Glomerular visceral epithelial cell (primary cell): ENCODE measurements around the gene ARMCX1.
"Not testable (repeated sequence)": the region's sequence is repeated elsewhere in the genome, so short reads cannot be mapped to it uniquely, and the experiment has no call there.

Experiments
- DNase-seq: peaks from one replicate; pipeline ENCODE4 v3.0.0-alpha.2; 2016; ENCODE audit errors: extremely low spot score

Gene ARMCX1

DNA sequence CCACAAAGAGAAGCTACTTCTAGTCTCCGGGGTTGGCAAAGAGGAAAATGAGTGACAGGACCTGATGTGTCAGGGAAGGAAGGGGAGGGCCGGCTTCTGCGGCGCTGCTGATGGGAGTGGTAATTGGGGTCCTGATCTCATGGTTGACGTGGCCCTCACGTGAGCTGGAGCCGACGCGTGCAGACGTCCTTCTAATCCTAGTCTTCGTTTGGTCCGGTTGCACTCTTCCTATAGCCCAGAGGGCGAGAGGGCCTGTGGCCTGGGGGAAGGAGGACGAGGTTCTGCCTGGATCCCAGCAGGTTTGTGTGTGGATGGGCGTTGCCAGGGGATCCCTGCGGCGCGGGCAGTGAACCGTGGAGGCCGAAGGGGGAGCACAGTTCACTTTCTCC is at the start of gene ARMCX1:
ARMCX1 (plus strand) TSS at position 186 of the 389 bp plus-strand sequence. CDS start 2,384 bp downstream, outside the sequence.
- peak; percentile 65 for DNase-seq

DNA sequence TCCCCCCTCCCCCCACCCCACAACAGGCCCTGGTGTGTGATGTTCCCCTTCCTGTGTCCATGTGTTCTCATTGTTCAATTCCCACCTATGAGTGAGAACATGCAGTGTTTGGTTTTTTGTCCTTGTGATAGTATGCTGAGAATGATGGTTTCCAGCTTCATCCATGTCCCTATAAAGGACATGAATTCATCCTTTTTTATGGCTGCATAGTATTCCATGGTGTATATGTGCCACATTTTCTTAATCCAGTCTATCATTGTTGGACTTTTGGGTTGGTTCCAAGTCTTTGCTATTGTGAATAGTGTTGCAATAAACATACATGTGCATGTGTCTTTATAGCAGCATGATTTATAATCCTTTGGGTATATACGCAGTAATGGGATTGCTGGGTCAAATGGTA is 47.4 kb upstream of the ARMCX1 start:
- not testable (repeated sequence) for DNase-seq

DNA sequence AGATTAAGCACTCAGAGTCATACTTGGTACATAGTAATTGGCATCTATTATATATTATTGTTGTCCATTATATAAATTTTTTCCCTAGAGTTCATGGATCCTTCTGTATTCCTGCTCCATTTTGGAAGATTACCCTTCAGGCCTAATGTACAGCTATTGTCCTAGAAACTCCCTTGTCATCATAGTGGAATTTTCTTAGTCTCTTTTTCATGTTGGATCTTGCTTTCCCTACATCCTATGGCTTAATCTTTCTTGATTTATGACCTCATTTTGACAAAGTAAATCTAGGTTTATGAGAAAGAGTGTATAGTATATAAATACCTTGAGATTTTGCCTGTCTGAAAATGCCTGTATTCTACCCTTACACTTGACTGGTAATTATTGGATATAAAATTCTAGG is 43.0 kb upstream of the ARMCX1 start:
- DNase-seq: no peak

DNA sequence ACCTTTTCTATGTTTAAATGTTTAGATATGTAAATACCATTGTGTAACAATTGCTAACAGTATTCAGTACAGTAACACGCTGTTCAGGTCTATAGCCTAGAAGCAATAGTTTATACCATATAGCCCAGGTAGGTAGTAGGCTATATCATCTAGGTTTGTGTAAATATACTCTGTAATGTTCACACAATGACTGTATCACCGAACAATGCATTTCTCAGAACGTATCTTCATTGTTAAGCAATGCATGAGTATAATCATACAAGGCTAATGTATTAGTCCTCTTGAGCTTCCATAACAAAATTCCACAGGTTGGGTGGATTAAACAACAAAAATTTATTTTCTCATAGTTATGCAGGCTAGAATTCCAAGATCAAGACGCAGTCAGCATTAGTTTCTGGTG is 42.4 kb upstream of the ARMCX1 start:
- DNase-seq: no peak

DNA sequence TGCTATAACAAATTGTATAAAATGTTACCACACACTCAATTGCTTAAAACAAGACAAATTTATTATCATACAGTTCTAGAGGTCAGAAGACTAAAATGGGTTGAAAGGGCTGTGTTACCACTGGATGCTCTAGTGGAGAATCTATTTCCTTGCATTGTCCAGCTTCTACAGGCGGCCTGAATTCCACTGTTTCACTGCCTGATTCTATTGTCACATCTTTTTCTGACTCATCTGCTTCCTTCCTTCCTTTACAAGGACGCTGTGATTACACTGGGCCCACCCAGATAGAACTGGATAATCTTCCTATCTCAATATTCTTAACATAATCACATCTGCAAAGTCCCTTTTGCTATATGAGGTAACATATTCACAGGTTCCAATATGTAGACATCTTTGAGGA is 19.4 kb upstream of the ARMCX1 start:
- no peak for DNase-seq

DNA sequence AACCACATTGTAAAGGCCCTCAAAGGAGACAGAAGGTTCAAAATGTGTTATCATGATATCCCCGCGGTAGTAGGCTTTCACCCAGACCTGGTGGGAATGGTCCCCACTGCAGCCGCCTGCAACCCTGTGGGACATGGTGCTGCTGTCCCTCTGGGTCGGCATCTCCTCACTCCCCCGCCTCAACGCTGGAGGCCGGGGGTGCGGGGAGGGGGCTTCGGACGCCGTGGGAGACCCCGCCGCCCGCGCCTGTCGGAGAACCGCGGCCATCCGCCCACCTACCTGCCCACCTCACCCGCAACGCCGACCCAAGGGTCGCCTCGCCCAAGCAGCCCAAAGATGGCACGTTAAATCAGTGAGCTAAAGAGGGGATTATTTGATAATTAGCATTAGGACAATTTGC is 11.2 kb upstream of the ARMCX1 start:
- DNase-seq: no peak

DNA sequence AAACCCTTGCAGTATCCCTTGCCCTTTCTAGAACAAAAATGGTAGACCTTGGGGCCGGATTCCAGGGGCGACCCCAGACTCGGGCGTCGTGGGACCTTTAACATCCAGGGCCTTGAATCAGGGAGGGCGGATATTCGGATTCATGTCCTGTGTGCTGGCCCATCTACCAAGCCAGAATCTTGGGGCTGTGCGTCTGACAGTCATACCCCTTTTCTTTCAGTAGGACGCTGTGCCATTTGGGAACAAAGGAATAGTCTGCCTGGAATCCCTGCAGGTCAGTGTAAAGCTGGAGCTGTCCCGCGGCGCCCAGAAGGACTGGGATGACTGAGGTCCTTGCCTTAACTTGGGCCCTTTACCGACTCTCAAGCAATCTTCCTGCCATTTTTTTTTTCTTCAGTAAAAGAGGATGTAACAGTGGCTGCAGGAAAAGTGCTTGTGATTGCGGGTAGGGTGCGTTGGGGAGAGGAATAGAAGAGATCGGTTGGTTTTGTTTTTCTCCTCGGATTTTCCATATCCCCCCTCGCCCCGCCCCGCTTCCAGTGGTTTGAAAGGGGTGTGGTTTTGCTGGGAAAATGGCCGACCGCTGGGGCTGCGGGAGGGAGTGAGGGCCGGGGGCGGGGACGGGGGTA is 518 bp downstream of the ARMCX1 start:
- peak; percentile 40 for DNase-seq

DNA sequence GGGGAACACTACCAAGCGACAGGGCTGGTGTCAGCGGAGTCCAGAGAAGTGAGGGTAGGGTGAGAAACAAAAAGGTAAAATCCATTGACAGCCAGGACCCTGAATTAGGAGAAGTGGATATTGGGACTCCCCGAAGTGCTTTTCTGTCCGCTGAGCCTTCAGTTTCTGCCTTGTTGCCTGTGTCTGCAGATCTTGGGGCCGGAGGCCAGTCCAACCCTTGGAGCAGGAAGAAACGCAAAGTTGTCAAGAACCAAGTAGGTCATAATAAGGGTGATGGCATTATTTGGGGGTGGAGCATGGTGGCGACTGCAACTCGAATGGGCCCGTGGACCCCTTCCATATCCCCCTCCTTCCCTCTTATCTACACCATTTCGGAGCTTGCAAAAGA is 1.0 kb downstream of the ARMCX1 start:
- no peak for DNase-seq

DNA sequence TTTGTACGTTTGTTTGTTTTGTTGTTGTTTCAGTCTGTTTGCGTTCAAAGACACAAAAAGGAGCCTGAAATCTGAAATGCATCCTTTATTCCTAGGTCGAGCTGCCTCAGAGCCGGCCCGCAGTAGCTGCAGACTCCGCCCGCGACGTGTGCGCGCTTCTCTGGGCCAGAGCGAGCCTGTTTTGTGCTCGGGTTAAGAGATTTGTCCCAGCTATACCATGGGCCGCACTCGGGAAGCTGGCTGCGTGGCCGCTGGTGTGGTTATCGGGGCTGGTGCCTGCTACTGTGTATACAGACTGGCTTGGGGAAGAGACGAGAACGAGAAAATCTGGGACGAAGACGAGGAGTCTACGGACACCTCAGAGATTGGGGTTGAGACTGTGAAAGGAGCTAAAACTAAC is 2.4 kb downstream of the ARMCX1 start:
- DNase-seq: no peak

DNA sequence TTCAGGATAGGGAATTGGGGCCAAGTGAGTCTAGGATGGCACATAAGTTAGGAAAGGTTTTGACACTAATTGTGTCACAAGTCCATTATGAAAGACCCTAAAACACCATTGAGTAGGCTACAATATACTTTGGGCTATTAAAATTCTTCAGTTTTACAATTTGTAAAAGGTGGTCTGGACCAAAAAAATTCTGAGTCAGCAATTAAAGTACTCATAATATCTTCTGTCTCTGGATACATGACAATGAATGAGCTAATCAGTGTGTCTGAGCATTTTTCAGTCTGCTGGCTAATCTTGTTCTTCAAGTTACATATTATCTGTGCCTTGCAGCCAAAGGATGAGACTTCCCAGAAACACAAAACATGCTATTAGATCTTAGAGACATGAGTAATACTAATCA is 14.3 kb downstream of the ARMCX1 start:
- DNase-seq: no peak

DNA sequence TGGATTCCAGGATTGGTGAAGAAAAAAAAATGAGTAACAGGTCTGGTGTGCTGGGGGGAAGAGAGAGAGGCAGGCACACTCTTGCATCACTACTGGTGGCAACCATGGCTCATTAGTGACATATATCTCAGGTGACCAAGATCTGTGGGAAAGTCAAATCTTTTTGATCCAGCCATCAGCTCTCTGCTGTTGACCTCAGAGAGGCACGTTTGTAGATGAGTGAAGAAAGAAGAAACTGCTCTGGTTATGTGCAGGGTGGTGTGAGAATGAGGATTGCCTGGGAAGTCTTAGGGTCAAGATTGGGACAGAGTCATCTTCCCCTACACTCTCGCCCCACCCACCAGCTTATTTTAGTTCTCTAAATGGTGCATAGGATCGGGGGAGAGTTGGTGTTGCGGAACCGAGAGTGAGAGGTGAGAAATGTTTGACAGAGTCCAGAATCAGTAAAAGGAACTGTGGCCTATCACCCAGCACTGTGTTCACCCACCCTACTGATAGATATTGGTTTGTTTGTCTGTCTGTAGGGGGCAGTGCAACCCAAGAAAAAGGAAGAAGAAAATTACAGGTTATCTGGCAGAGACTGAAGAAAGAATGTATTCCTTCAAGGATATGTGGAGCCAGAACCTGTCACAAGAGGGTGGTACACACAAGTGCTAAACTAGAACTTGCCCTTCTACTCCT is 45.5 kb downstream of the ARMCX1 start:
- peak; percentile 68 for DNase-seq

DNA sequence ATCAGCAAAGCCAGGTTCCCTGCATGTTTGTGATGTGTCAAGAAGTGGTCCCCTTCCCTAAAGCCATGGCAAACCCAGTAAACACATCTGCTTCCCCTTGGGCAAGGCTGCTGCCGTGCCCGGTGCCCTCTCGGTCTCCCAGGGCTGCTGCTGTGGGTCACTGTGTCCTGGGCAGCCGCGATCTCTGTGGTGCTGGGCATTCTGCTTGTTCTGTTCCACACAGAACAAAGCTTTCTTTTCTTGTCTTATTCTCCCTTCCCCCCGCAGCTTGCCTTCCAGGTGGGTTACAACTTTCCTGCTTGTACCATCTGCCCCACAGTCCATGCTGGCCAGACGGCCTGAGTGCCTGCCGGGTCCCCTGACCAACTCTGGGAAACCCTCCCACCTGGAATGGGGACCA is 49.2 kb downstream of the ARMCX1 start:
- not testable (repeated sequence) for DNase-seq

DNA sequence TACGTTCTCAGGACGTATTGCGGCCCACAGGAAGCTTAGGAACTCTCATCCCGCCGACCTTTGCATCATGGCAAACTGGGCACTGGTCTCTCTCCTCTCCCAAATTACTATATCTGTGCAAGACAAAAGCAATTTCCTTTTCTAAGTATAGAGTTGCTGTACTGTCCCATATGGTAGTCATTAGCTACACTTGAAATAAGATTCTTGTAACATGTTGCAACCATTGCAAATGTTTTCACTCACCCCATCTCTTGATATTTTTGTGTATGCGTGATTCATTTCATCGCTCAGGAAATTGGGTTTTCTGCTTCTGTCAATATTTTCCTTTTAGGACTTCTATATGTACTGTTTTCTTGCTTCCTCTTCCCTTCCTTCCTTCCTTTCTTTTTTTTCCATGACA is 51.7 kb downstream of the ARMCX1 start:
- DNase-seq: no peak
